NCI-H748 treated with DMSO at 0.1 percent for 48 hours (cell line): ENCODE measurements around the gene TBPL1.
"Not testable (repeated sequence)": the region's sequence is repeated elsewhere in the genome, so short reads cannot be mapped to it uniquely, and the experiment has no call there.

Experiments
- DNase-seq: peaks from one replicate; lab custom pipeline; 2025; lab: John Stamatoyannopoulos, UW

TBPL1 gene

GRCh38 chr6:133953634-133954415, 801 bp downstream of the TBPL1 start:
- DNase-seq: no peak

- DNase-seq: no peak
These were observed 1.9 kb downstream of the TBPL1 start for GRCh38 chr6:133954657-133955576.

- no peak for DNase-seq
These were observed 2.8 kb downstream of the TBPL1 start for GRCh38 chr6:133955582-133956415.

GRCh38 chr6:133956416-133957049, 3.5 kb downstream of the TBPL1 start:
- peak; percentile 42 for DNase-seq

GRCh38 chr6:133957227-133957626, 4.2 kb downstream of the TBPL1 start:
- no peak for DNase-seq

GRCh38 chr6:133957780-133958242, 4.8 kb downstream of the TBPL1 start:
- no peak for DNase-seq

- no peak for DNase-seq
These were observed 5.8 kb downstream of the TBPL1 start for GRCh38 chr6:133958791-133959190.

GRCh38 chr6:133959667-133960368, 6.8 kb downstream of the TBPL1 start:
- DNase-seq: no peak

- DNase-seq: no peak
These were observed 8.8 kb downstream of the TBPL1 start for GRCh38 chr6:133961831-133962230.

- no peak for DNase-seq
These were observed 11.0 kb downstream of the TBPL1 start for GRCh38 chr6:133964052-133964451.

- DNase-seq: no peak
These were observed 11.7 kb downstream of the TBPL1 start for GRCh38 chr6:133964702-133965101.

GRCh38 chr6:133965817-133966360, 12.9 kb downstream of the TBPL1 start:
- DNase-seq: no peak

- no peak for DNase-seq
These were observed 13.8 kb downstream of the TBPL1 start for GRCh38 chr6:133966654-133967329.

GRCh38 chr6:133967347-133967746, 14.3 kb downstream of the TBPL1 start:
- no peak for DNase-seq

- DNase-seq: not testable (repeated sequence)
These were observed 14.8 kb downstream of the TBPL1 start for GRCh38 chr6:133967835-133968234.

- no peak for DNase-seq
These were observed 16.4 kb downstream of the TBPL1 start for GRCh38 chr6:133969285-133969920.

GRCh38 chr6:133969921-133970295, 16.9 kb downstream of the TBPL1 start:
- DNase-seq: no peak

GRCh38 chr6:133971861-133972260, 18.8 kb downstream of the TBPL1 start:
- DNase-seq: no peak

GRCh38 chr6:133972388-133972787, 19.4 kb downstream of the TBPL1 start:
- DNase-seq: no peak
